Fibroblast of lung (primary cell): ENCODE measurements around the gene SPATA32. TPM values are rescaled to one million over a fixed set of nuclear protein-coding genes. Genes with fewer than 3 reads are reported as not detected.
A peak's percentile ranks its signal among the peaks of the same experiment; 100 is the strongest.

ENCODE experiments used
- DNase-seq, 2 donors: peaks; one replicate each; pipeline versions ENCODE4 v3.0.0 to v3.0.0-alpha.2; 2010; ENCODE audit warnings: low read depth in 2 of 2
- H2AFZ ChIP-seq: 2 replicates; pipeline ENCODE4 v1.5.1; 2012; ENCODE audit warnings: low read length, control low read depth, inconsistent platforms
- H3K27ac ChIP-seq: 2 replicates; pipeline ENCODE4 v1.5.1; 2011; ENCODE audit warnings: low read length, control low read depth; ENCODE audit not compliant: insufficient read depth
- H3K27me3 ChIP-seq: 2 replicates; pipeline ENCODE4 v1.5.1; 2011; ENCODE audit warnings: mild to moderate bottlenecking, low read length; ENCODE audit not compliant: control insufficient read depth, insufficient read depth
- H3K36me3 ChIP-seq: 2 replicates; pipeline ENCODE4 v1.5.1; 2011; ENCODE audit warnings: low read length; ENCODE audit not compliant: control insufficient read depth, insufficient read depth
- H3K4me1 ChIP-seq: 2 replicates; pipeline ENCODE4 v1.5.1; 2011; ENCODE audit warnings: low read length; ENCODE audit not compliant: control insufficient read depth, insufficient read depth; ENCODE audit errors: extremely low read depth
- H3K4me2 ChIP-seq: 2 replicates; pipeline ENCODE4 v1.5.1; 2011; ENCODE audit warnings: low read length, control low read depth; ENCODE audit not compliant: insufficient read depth; ENCODE audit errors: extremely low read depth
- H3K4me3 ChIP-seq, 4 experiments: fragments of 200-600 bp in 1 of 4; sonication (generic) in 1 of 4; replicated peaks in 1 of 4; 2 replicates each; pipeline ENCODE4 v1.5.1; 2011 to 2016; ENCODE audit warnings: low read length in 4 of 4, low read depth in 3 of 4, mild to moderate bottlenecking in 3 of 4, control low read depth in 2 of 4, inconsistent platforms in 1 of 4, mixed read lengths in 1 of 4; ENCODE audit not compliant: insufficient read depth in 1 of 4; ENCODE audit errors: control extremely low read depth in 1 of 4
- H3K79me2 ChIP-seq: 2 replicates; pipeline ENCODE4 v1.5.1; 2012; ENCODE audit warnings: mild to moderate bottlenecking, low read length, inconsistent platforms; ENCODE audit not compliant: control insufficient read depth, insufficient read depth
- H3K9ac ChIP-seq: 2 replicates; pipeline ENCODE4 v1.5.1; 2011; ENCODE audit warnings: mild to moderate bottlenecking, low read length, control low read depth; ENCODE audit not compliant: insufficient read depth
- H3K9me3 ChIP-seq: 2 replicates; pipeline ENCODE4 v1.5.1; 2012; ENCODE audit warnings: low read depth, low read length; ENCODE audit not compliant: control insufficient read depth, insufficient read depth
- H4K20me1 ChIP-seq: 2 replicates; pipeline ENCODE4 v1.5.1; 2011; ENCODE audit warnings: low read length; ENCODE audit not compliant: control insufficient read depth, insufficient read depth; ENCODE audit errors: extremely low read depth
- CTCF ChIP-seq, 2 donors: IDR thresholded peaks in 1 of 2; conservative IDR thresholded peaks in 1 of 2; 1 replicate in 1 of 2; 2 replicates in 1 of 2; pipeline ENCODE4 v1.5.1; 2011 to 2012; ENCODE audit warnings: low read length in 2 of 2, control low read depth in 1 of 2, inconsistent platforms in 1 of 2, low read depth in 1 of 2, mild to moderate bottlenecking in 1 of 2
- EZH2 ChIP-seq: IDR thresholded peaks from 2 replicates; pipeline ENCODE4 v1.5.1; 2012; ENCODE audit warnings: low read length, control low read depth, mild to moderate bottlenecking; ENCODE audit errors: missing control alignments
- polyA plus RNA-seq, 2 donors: library from polyadenylated mRNA; depleted of rRNA in 1 of 2; stranded (reverse) in 1 of 2; unstranded in 1 of 2; fragments of >200 nt; gene quantifications; 2 replicates each; pipeline ENCODE4 v1.2.1, GENCODE V29; 2011 to 2012; ENCODE audit warnings: missing spikeins in 1 of 2
- total RNA-seq: library from RNA; depleted of rRNA; stranded (reverse); fragments of >200 nt; gene quantifications from 2 replicates; pipeline ENCODE4 v1.2.1, GENCODE V29; 2014

The SPATA32 gene
- total and polyA plus RNA-seq, 2 donors (not counting 1 experiment from before 2014, with no cell fraction given), result not detected

GRCh38 chr17:45225964-45226530 is 35.8 kb downstream of the SPATA32 start:
- DNase-seq, result peak in 1 of 2 donors; percentile 13
- Histone ChIP-seq H3K4me1 (peaks cover 15% of the 10 kb centered on the region), H3K4me2 (no peak overlapping the region), H4K20me1 (no peaks in the 10 kb centered on the region), H3K9ac (no peak overlapping the region), H3K9me3 (no peaks in the 10 kb centered on the region), H3K27me3 (peaks cover 13% of the 10 kb centered on the region), H3K27ac (no peak overlapping the region), H3K4me3 (no peak overlapping the region), H2AFZ (no peak overlapping the region), H3K36me3 (no peaks in the 10 kb centered on the region), H3K79me2 (no peaks in the 10 kb centered on the region)
- TF ChIP-seq EZH2, result no peak
- TF ChIP-seq CTCF (conservative IDR thresholded peaks at IDR 0.05 in 1 of 2, IDR thresholded peaks at IDR 0.05 in 1 of 2; ENCODE audit: low read depth in 1 of 2, low read length in 2 of 2), result no peak

DNA sequence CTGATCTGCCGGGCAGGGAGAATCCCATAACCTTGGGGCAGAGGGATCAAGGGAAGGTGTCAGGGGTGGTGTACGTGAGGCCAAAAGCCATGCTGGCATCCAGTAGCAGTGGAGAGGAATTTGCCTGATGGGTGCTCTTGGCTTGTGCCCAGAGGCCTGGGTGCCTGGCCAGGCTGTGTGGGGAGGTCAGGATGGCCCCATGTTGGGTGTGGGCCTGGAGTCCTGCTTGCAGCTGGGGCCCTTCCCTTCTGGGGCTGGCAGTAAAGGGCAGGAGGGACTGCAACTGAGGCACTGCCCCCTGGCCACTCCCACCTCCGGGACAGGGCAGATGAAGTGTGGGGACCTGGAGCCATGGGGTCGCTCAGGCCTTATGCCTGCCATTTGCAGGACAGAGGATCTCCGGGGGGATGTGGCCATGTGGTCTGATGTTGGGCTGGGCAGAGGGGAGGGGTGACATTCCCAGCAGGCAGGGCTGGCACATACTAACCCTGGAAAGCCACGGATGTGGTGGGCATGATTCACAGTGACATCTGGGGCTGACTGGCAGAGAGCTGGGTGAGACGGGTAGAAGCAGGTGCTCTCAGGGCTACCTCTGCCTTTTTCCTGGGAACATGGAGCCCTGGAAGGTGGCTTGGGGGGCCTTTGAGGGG is 36.7 kb downstream of the SPATA32 start:
- no peak for TF ChIP-seq CTCF (conservative IDR thresholded peaks at IDR 0.05 in 1 of 2, IDR thresholded peaks at IDR 0.05 in 1 of 2; ENCODE audit: low read depth in 1 of 2, low read length in 2 of 2)
- no peak for TF ChIP-seq EZH2
- no peak for DNase-seq
- Histone ChIP-seq H3K9me3 (no peaks in the 10 kb centered on the region), H4K20me1 (no peaks in the 10 kb centered on the region), H3K4me2 (no peak overlapping the region), H2AFZ (no peak overlapping the region), H3K36me3 (no peaks in the 10 kb centered on the region), H3K27ac (no peak overlapping the region), H3K9ac (no peak overlapping the region), H3K79me2 (no peaks in the 10 kb centered on the region), H3K4me3 (no peak overlapping the region), H3K4me1 (peaks cover 14% of the 10 kb centered on the region), H3K27me3 (peaks cover 20% of the 10 kb centered on the region)

GRCh38 chr17:45224671-45225050 is 37.2 kb downstream of the SPATA32 start:
- Histone ChIP-seq H3K9ac (no peak overlapping the region), H2AFZ (no peak overlapping the region), H3K4me1 (peaks cover 14% of the 10 kb centered on the region), H3K27me3 (peaks cover 22% of the 10 kb centered on the region), H3K4me3 (no peak overlapping the region), H3K9me3 (no peaks in the 10 kb centered on the region), H4K20me1 (no peaks in the 10 kb centered on the region), H3K4me2 (no peak overlapping the region), H3K27ac (no peak overlapping the region), H3K36me3 (no peaks in the 10 kb centered on the region), H3K79me2 (no peaks in the 10 kb centered on the region)
- TF ChIP-seq EZH2 (no peak), CTCF (conservative IDR thresholded peaks at IDR 0.05 in 1 of 2, IDR thresholded peaks at IDR 0.05 in 1 of 2; ENCODE audit: low read depth in 1 of 2, low read length in 2 of 2) (no peak)
- DNase-seq, result no peak
